AML-193 (cell line): ENCODE data around the gene C3orf18.
"Not testable (repeated sequence)": the region's sequence is repeated elsewhere in the genome, so short reads cannot be mapped to it uniquely, and the experiment has no call there.

Experiments
- DNase-seq, 2 experiments: peaks; one replicate each; lab custom pipeline; 2025; lab: John Stamatoyannopoulos, UW

C3orf18 gene

GRCh38 chr3:50523279-50523811 is 44.2 kb downstream of the C3orf18 start:
- no peak for DNase-seq

- no peak for DNase-seq
These were observed 46.0 kb downstream of the C3orf18 start for GRCh38 chr3:50521572-50521971.

DNA sequence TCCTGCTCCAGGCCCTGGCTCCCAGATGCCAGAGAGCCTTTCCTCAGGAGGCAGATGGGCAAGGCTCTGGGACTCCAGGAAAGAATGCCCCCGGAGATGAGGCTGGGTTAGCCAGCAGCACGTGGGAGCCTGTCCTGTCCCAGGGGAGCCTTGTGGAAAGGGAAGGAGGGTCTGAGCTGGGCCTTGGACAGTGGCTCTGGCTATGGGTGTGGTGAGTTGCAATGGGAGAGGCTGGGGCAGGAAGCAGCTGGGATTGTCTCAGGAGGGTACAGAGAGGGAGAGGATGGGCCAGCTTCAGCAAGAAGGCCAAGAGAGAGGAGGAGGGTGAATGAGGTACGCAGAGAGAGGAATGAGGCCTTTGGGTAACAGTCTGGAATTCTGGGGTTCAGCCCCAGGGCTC is 46.7 kb downstream of the C3orf18 start:
- DNase-seq = no peak

GRCh38 chr3:50519471-50520089 is 48.0 kb downstream of the C3orf18 start:
- DNase-seq = peak; percentile 62 to 64

DNA sequence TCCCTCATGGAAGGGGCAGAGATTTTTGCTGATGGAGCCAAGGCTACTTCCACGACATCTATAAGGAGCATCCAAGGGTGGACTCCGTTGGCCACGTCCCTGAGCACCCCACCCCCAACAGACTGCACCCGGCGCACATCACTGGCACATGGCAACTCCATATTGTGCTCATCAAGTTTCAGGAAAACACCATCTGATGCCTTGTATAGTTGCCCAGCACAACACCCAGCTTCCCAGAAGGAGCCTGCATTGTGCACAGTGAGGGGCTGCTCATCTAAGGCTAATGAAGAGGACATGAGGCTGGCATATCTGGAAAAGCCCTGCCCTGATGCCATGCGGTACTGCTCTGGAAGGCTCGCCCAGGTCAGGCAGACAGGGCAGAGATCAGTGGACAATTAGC is 49.1 kb downstream of the C3orf18 start:
- DNase-seq = no peak

DNA sequence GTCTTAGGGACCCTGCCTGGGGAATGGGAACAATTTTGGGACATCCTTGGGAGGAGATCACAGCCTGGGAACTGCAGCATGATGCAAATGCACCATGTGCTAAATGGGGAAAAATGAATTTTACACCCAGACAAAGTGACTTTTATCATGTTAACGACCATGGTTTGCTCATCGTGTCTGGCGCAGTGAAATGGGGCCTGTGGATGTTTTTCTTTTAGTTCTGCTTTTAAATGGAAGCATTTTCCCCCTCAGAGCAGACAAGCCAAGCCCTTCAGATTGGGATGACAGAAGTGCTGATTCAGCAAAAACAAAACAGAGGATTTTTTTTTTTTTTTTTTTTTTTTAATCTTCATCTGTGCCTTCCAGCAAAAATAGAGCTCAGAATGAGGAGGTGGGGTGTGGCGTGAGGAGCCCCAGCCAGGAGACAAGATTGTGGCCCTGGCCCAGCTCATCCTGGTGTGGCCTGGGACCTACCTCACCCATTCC is 49.8 kb downstream of the C3orf18 start:
- DNase-seq = no peak

DNA sequence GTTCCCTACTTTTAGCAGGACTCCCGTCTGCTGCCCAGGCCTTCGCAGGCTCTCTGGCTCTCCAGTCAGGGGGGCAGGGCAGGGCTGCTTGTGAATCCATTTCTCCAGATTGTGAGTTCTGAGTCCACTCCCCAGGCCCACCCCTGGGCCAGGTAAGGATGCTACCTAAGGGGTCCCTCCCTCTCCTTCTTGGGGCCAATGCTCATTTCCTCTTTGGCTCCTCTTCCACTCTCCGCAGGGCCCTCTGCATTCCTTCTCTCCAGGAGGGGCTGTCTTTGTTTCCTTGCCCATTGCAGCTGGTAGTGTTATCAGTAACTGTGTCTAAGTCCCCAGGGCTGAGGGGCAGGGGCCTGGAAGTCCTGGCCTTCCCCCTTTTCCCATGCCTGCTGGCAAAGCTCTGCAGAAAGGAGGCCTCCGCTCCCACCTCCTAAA is 51.1 kb downstream of the C3orf18 start:
- DNase-seq = no peak

- DNase-seq = no peak
These were observed 51.7 kb downstream of the C3orf18 start for GRCh38 chr3:50515565-50516439.

DNA sequence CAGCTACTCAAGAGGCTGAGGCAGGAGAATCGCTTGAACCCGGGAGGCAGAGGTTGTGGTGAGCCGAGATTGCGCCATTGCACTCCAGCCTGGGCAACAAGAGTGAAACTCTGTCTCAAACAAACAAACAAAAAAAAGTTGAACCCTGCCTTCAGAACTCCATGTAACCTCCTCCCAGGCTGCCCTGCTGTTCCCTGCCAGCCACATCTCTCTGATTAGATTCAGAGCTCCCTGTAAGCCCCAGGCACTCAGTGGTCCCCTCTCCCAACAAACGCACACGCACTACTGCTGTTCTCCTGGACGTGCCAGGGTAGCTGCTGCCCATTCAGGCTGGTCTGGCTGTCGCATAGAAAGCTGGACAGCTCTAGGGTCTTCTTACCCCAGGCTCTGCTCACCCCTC is 54.6 kb downstream of the C3orf18 start:
- DNase-seq = not testable (repeated sequence)

DNA sequence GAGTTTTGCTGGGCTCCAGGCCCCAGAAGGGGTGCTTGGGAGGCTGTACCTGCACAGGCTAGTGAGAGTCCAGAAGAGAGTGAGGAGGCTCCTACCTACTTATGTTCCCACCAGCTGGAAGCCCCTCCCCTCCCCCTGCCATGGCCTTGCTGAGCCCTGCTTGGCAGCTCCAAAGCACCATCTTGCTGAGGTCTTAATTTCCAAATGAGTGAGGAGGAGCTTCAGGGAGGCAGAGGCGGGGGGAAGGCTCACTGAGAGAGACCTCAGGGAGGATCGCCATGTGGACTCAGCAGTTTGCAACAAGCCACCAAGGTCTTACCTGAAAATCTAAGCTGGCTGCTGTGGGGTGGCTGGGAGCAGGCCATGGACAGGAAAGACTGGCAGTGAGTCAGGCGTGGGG is 55.4 kb downstream of the C3orf18 start:
- DNase-seq = no peak

- no peak for DNase-seq
These were observed 57.2 kb downstream of the C3orf18 start for GRCh38 chr3:50510325-50510724.

GRCh38 chr3:50509715-50510114 is 57.8 kb downstream of the C3orf18 start:
- no peak for DNase-seq

GRCh38 chr3:50508821-50509220 is 58.7 kb downstream of the C3orf18 start:
- no peak for DNase-seq
